KMS-11 (cell line): ENCODE results near the gene CHAF1A.

Experiments
- H2AFZ ChIP-seq: fragments of 200-600 bp; sonication (generic); 2 replicates; pipeline ENCODE4 v1.6.1; 2016; ENCODE audit warnings: antibody characterized with exemption, mixed run types, low read depth
- H3K27ac ChIP-seq: fragments of 200-600 bp; sonication (generic); 2 replicates; pipeline ENCODE4 v1.6.1; 2016; ENCODE audit warnings: mild to moderate bottlenecking, mixed run types
- H3K27me3 ChIP-seq: fragments of 200-600 bp; sonication (generic); 2 replicates; pipeline ENCODE4 v1.6.1; 2017; ENCODE audit warnings: mild to moderate bottlenecking, low read depth, mixed run types, moderate library complexity; ENCODE audit not compliant: insufficient read depth
- H3K36me3 ChIP-seq: fragments of 200-600 bp; sonication (generic); 2 replicates; pipeline ENCODE4 v1.6.1; 2017; ENCODE audit warnings: mild to moderate bottlenecking, mixed run types; ENCODE audit not compliant: insufficient read depth
- H3K4me1 ChIP-seq: fragments of 200-600 bp; sonication (generic); 2 replicates; pipeline ENCODE4 v1.6.1; 2016; ENCODE audit warnings: mild to moderate bottlenecking, low read depth, mixed run types; ENCODE audit not compliant: poor library complexity, severe bottlenecking
- H3K4me2 ChIP-seq: fragments of 200-600 bp; sonication (generic); 2 replicates; pipeline ENCODE4 v1.7.0; 2016; ENCODE audit warnings: mild to moderate bottlenecking, mixed run types
- H3K4me3 ChIP-seq: fragments of 200-600 bp; sonication (generic); IDR thresholded peaks from 2 replicates; pipeline ENCODE4 v1.6.1; 2017; ENCODE audit warnings: low read depth, low read length, mixed read lengths; ENCODE audit not compliant: insufficient read depth
- H3K79me2 ChIP-seq: fragments of 200-600 bp; sonication (generic); 2 replicates; pipeline ENCODE4 v1.6.1; 2016; ENCODE audit warnings: low read depth, mixed run types; ENCODE audit not compliant: insufficient read depth
- H3K9ac ChIP-seq: fragments of 200-600 bp; sonication (generic); 2 replicates; pipeline ENCODE4 v1.6.1; 2016; ENCODE audit warnings: mild to moderate bottlenecking, mixed run types
- H4K20me1 ChIP-seq: fragments of 200-600 bp; sonication (generic); 2 replicates; pipeline ENCODE4 v1.6.1; 2016; ENCODE audit warnings: mild to moderate bottlenecking, mixed run types; ENCODE audit not compliant: insufficient read depth
- TF ChIP-seq, protein P1 (sequence below): fragments of 200-600 bp; sonication (generic); conservative IDR thresholded peaks from 2 replicates; pipeline ENCODE4 v1.6.1; 2017; ENCODE audit warnings: low read depth, mild to moderate bottlenecking, antibody characterized with exemption, low read length, moderate library complexity, mixed read lengths

Gene CHAF1A

DNA sequence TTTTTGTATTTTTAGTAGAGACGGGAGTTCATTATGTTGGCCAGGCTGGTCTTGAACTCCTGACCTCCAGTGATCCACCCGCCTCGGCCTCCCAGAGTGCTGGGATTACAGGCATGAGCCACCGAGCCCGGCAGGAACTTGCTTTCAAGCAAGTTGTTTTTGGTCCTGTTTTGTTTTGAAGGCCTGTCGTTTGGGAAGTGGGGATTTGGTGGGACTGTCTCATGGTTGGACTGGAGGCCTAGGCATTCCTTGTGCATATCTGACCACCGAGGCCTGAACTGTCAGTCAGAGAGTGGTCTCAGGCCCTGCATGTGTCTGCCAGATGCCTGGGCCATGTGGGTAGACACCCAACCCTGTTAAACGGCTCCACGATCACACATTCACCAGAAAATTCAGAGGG lies 28.9 kb downstream of the CHAF1A start:
- no peaks in the 10 kb centered on the region for H3K79me2 ChIP-seq
- H3K4me1 ChIP-seq = no peaks in the 10 kb centered on the region
- TF ChIP-seq, protein P1, sequence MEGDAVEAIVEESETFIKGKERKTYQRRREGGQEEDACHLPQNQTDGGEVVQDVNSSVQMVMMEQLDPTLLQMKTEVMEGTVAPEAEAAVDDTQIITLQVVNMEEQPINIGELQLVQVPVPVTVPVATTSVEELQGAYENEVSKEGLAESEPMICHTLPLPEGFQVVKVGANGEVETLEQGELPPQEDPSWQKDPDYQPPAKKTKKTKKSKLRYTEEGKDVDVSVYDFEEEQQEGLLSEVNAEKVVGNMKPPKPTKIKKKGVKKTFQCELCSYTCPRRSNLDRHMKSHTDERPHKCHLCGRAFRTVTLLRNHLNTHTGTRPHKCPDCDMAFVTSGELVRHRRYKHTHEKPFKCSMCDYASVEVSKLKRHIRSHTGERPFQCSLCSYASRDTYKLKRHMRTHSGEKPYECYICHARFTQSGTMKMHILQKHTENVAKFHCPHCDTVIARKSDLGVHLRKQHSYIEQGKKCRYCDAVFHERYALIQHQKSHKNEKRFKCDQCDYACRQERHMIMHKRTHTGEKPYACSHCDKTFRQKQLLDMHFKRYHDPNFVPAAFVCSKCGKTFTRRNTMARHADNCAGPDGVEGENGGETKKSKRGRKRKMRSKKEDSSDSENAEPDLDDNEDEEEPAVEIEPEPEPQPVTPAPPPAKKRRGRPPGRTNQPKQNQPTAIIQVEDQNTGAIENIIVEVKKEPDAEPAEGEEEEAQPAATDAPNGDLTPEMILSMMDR = no peak
- H3K36me3 ChIP-seq = peaks cover 3% of the 10 kb centered on the region; the same call in 1 of the 2 replicates
- H3K9ac ChIP-seq = no peak overlapping the region
- no peaks in the 10 kb centered on the region for H3K27me3 ChIP-seq
- H3K27ac ChIP-seq = no peak overlapping the region
- H2AFZ ChIP-seq = no peak overlapping the region
- H3K4me2 ChIP-seq = no peak overlapping the region
- H4K20me1 ChIP-seq = no peaks in the 10 kb centered on the region
- H3K4me3 ChIP-seq = no peak overlapping the region

DNA sequence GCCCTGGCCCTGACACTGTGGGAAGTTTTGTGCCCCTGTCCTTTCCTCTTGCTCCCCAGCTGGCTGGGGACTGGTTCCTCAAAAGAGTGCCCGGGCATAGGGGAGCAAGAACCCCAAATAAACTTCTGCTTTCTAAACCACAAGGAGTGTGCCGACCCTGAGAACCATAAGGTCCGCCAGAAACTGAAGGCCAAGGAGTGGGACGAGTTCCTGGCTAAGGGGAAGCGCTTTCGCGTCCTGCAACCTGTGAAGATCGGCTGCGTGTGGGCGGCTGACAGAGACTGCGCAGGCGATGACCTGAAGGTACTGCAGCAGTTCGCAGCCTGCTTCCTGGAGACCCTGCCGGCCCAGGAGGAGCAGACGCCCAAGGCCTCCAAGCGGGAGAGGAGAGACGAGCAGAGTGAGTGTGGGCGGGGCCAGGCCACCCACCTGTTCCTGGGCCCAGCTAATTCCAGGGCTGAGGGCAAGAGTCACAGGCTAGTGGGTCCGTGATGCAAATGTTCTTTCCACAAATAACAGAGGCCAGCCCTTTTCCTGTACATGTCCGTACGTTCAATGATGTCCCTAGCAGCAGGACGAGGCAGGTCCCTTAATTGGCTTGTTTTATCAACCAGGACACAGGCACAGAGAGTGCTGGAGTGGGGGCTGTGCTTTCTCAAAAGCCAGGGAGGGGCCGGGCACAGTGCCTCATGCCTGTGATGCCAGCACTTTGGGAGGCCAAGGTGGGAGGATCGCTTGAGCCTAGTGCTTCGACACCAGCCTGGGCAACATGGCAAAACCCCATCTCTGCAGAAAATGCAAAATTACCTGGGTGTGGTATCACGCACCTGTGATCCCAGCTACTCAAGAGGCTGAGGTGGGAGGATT lies 29.6 kb downstream of the CHAF1A start:
- Histone ChIP-seq H2AFZ (no peak overlapping the region), H3K79me2 (no peaks in the 10 kb centered on the region), H4K20me1 (no peaks in the 10 kb centered on the region), H3K4me1 (no peaks in the 10 kb centered on the region), H3K27me3 (no peaks in the 10 kb centered on the region), H3K36me3 (peaks cover 3% of the 10 kb centered on the region; the same call in 1 of the 2 replicates), H3K4me2 (no peak overlapping the region), H3K9ac (no peak overlapping the region), H3K4me3 (no peak overlapping the region), H3K27ac (no peak overlapping the region)
- TF ChIP-seq, protein P1 = no peak

DNA sequence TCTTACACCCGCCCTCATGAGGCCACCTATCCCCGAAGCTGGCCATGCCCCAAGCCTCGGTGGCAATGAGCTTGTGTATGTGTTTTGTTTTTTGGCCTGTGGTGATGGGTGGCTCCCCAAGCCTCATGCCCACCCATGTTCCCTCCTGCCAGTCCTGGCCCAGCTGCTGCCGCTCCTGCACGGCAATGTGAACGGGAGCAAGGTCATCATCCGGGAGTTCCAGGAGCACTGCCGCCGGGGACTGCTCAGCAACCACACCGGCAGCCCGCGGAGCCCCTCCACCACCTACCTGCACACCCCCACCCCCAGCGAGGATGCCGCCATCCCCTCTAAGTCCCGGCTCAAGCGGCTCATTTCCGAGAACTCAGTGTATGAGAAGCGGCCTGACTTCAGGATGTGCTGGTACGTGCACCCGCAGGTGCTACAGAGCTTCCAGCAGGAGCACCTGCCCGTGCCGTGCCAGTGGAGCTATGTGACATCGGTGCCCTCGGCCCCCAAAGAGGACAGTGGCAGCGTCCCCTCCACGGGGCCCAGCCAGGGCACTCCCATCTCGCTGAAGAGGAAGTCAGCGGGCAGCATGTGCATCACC lies 30.6 kb downstream of the CHAF1A start:
- H2AFZ ChIP-seq = no peak overlapping the region
- H3K27me3 ChIP-seq = no peaks in the 10 kb centered on the region
- H4K20me1 ChIP-seq = no peaks in the 10 kb centered on the region
- no peak overlapping the region for H3K4me2 ChIP-seq
- TF ChIP-seq, protein P1 = no peak
- no peaks in the 10 kb centered on the region for H3K79me2 ChIP-seq
- H3K4me3 ChIP-seq = no peak overlapping the region
- no peaks in the 10 kb centered on the region for H3K4me1 ChIP-seq
- H3K36me3 ChIP-seq = peaks cover 3% of the 10 kb centered on the region; the same call in 1 of the 2 replicates
- H3K9ac ChIP-seq = no peak overlapping the region
- H3K27ac ChIP-seq = no peak overlapping the region

DNA sequence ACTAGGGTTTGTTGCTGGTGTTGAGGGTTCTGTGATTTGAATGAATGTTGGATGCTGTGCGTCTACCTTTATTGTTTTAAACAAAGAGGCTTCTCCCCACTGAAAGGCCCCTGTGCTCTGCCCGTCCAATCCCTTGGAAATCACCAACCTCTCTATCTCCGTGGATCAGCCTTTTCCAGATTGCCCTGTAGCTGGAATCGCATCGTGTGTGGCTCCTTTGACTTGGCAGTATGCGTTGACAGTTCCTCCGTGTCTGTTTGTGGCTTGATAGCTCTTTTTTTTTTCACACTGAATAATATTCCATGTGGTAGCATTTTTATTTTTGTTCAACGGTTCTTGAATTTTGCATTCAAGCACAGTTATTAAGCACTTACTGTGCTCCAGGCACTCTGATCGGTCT lies 32.0 kb downstream of the CHAF1A start:
- Histone ChIP-seq H3K9ac (no peak overlapping the region), H3K4me2 (no peak overlapping the region), H3K27me3 (no peaks in the 10 kb centered on the region), H4K20me1 (0 out of 2 replicates have a peak, but pooled peaks cover 4% of the 10 kb centered on the region), H3K4me1 (no peaks in the 10 kb centered on the region), H2AFZ (no peak overlapping the region), H3K79me2 (no peaks in the 10 kb centered on the region), H3K36me3 (peaks cover 3% of the 10 kb centered on the region; the same call in 1 of the 2 replicates), H3K27ac (no peak overlapping the region), H3K4me3 (no peak overlapping the region)
- TF ChIP-seq, protein P1 = no peak
